ENCODE measurements around the gene MCFD2. TPM values are rescaled to one million over a fixed set of nuclear protein-coding genes. Genes with fewer than 3 reads are reported as not detected.

The MCFD2 gene
- total and polyA plus RNA-seq, 3 donors from 2014 or later, result 65.4 to 74.5 (median 67.6) TPM

DNA sequence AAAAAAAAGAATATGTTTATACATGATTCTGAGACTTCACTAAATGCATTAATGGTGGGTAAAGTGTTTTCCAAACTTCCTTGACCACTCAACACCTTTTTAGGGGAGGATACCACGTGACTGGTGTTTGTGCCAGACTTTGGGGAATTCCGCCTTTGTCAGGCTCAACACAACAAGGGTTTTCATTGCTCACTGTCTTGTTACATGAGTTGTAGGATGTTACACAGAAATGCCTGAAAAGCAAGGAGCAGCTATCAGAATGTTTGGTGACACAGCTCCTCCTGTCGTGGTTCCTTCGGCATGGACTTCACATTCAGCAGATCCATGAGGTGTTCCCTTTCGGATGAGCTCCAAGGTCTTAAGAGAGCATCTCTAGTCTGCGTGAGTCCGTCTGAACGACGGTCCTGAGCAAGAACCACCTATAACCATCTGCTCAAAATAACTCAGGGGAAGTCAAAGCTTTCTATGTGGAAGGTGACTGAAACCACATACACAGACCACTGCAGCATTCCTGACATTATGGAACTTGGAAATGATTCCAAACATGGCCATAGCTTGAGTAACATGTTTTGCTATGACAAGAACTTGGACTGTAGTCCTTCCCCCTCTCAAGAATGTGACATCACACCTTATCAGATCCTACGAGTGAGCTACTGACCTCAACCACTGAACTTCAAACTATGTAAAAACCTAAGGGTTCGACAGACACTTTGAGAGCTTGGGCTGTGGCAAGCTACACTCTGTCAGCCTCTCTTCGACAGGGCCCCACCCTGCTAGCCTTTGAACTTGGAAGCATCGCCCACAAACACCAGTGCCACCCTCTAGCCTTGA lies 57.5 kb downstream of the MCFD2 start:
- H3K36me3 ChIP-seq (ENCODE audit: low read depth, missing control alignments), result no peaks in the 10 kb centered on the region
- 87 to 89% methylated on average over 12 to 13 of the region's 13 CpGs for WGBS, 2 donors
- TF ChIP-seq POLR2A (IDR thresholded peaks at IDR 0.05), result no peak
- TF ChIP-seq, protein P1, sequence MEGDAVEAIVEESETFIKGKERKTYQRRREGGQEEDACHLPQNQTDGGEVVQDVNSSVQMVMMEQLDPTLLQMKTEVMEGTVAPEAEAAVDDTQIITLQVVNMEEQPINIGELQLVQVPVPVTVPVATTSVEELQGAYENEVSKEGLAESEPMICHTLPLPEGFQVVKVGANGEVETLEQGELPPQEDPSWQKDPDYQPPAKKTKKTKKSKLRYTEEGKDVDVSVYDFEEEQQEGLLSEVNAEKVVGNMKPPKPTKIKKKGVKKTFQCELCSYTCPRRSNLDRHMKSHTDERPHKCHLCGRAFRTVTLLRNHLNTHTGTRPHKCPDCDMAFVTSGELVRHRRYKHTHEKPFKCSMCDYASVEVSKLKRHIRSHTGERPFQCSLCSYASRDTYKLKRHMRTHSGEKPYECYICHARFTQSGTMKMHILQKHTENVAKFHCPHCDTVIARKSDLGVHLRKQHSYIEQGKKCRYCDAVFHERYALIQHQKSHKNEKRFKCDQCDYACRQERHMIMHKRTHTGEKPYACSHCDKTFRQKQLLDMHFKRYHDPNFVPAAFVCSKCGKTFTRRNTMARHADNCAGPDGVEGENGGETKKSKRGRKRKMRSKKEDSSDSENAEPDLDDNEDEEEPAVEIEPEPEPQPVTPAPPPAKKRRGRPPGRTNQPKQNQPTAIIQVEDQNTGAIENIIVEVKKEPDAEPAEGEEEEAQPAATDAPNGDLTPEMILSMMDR (IDR thresholded peaks at IDR 0.05), result no peak
- H3K27ac ChIP-seq, result no peak overlapping the region
- H3K4me3 ChIP-seq, result no peak overlapping the region
- no peaks in the 10 kb centered on the region for H3K27me3 ChIP-seq
- peaks cover 14% of the 10 kb centered on the region for H3K4me1 ChIP-seq
- DNase-seq, result no peak
- intact Hi-C loops (cut with DNase I; ENCODE audit: low total_unique reads), result no loop called here
- H3K9me3 ChIP-seq, result no peaks in the 10 kb centered on the region

DNA sequence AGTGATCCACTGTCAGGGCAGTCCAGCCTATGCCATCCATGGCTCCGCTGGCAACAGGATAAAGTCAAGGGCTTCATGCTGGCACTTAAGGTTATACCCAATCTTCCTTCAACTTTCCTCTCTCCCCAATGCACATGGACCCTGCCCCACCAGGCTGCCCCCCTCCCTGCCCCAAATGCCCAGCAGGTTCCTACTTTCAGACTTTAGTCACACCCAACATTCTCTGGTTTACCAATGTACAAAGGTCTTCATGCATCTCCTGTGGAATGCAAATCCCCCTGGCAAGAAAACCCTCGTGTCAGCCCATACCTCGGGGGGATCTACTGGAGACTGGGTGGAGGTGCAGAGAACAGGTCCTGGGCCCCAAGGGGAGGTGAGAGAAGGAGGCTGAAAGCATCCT lies 59.3 kb downstream of the MCFD2 start:
- H3K9me3 ChIP-seq, result no peaks in the 10 kb centered on the region
- intact Hi-C loops (cut with DNase I; ENCODE audit: low total_unique reads), result no loop called here
- H3K27me3 ChIP-seq, result no peaks in the 10 kb centered on the region
- no peaks in the 10 kb centered on the region for H3K36me3 ChIP-seq (ENCODE audit: low read depth, missing control alignments)
- no peak for DNase-seq
- peaks cover 9% of the 10 kb centered on the region for H3K4me1 ChIP-seq
- TF ChIP-seq POLR2A (IDR thresholded peaks at IDR 0.05), result no peak
- TF ChIP-seq, protein P1 (IDR thresholded peaks at IDR 0.05), result no peak
- no peak overlapping the region for H3K4me3 ChIP-seq
- H3K27ac ChIP-seq, result no peak overlapping the region
- 90 to 91% methylated on average over 2 to 3 of the region's 3 CpGs for WGBS, 2 donors

DNA sequence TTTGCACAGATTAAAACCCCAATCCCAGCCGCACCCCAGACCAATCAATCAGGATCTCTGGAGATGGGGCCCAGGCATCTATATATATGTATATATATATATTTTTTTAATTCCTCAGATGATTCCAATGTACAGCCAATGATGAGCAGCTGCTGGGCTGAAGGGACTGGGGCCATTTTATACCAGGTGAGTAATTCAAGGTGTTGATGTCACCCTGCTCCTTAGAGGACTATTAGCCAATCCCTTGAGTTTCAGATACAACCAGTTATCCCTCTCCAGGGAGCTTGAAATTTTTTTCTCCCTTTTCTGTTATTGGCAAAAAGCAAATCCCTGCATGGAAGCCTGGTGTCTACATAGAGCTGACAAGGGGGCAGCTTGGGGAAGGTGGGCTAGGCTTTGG lies 59.8 kb downstream of the MCFD2 start:
- Histone ChIP-seq H3K27me3 (no peaks in the 10 kb centered on the region), H3K36me3 (ENCODE audit: low read depth, missing control alignments) (no peaks in the 10 kb centered on the region), H3K9me3 (no peaks in the 10 kb centered on the region), H3K4me3 (no peak overlapping the region), H3K27ac (peak overlapping the region in 1 of 2 donors; percentile 76), H3K4me1 (peaks cover 10% of the 10 kb centered on the region)
- TF ChIP-seq, protein P1 (IDR thresholded peaks at IDR 0.05), result no peak
- TF ChIP-seq POLR2A (IDR thresholded peaks at IDR 0.05), result no peak
- 89 to 100% methylated on average over 1 of the region's 1 CpG for WGBS, 2 donors
- intact Hi-C loops (cut with DNase I; ENCODE audit: low total_unique reads), result no loop called here
- no peak for DNase-seq

DNA sequence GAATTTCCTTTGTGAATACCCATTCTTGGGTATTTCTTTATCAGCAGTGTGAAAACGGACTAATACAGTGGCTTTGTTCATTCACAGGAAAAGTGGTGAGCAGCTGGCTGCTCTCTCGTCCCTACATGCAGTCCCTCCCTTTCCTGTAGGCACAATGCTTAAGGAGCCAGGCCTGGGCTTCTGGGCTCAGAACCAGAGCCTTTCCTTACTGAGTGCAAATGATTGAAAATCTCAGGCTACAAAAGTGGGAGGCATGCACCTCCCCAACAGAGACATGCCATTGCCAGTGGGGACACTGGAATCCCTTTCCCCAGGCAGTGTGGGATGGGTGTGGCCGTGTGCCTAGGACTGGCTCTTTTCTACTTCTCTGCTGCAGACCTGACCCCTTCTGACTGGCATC lies 61.3 kb downstream of the MCFD2 start:
- Histone ChIP-seq H3K4me3 (no peak overlapping the region), H3K27me3 (no peaks in the 10 kb centered on the region), H3K9me3 (no peaks in the 10 kb centered on the region), H3K4me1 (peaks cover 25% of the 10 kb centered on the region), H3K36me3 (ENCODE audit: low read depth, missing control alignments) (no peaks in the 10 kb centered on the region), H3K27ac (peak overlapping the region in 1 of 2 donors; percentile 53)
- intact Hi-C loops (cut with DNase I; ENCODE audit: low total_unique reads), result no loop called here
- WGBS, 2 donors, result 52 to 61% methylated on average over 3 of the region's 3 CpGs
- no peak for TF ChIP-seq POLR2A (IDR thresholded peaks at IDR 0.05)
- TF ChIP-seq, protein P1 (IDR thresholded peaks at IDR 0.05), result no peak
- no peak for DNase-seq

DNA sequence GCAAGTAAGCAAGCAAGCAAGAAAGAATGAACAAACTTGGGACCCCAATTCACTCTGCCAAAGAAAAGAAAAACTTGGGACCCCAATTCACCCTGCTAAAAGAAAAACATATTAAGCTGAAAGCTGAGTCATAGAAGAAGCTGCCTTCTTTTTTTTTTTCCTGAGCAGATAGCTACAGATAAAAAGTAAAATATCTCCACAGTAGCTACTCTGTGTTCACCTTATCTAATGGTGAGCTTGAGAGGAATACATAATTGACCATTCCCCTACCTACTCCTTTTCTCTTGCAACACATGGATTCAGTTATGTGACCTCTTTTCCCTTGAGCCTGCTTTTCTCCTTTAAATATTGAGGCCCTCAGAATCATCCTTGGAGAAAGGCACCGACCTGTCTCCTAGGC lies 63.0 kb downstream of the MCFD2 start:
- no peak for DNase-seq
- H3K27ac ChIP-seq, result no peak overlapping the region
- peaks cover 42% of the 10 kb centered on the region for H3K4me1 ChIP-seq
- H3K4me3 ChIP-seq, result no peak overlapping the region
- intact Hi-C loops (cut with DNase I; ENCODE audit: low total_unique reads), result no loop called here
- H3K27me3 ChIP-seq, result no peaks in the 10 kb centered on the region
- WGBS, 2 donors, result 60 to 74% methylated on average over 1 of the region's 1 CpG
- H3K9me3 ChIP-seq, result no peaks in the 10 kb centered on the region
- no peak for TF ChIP-seq POLR2A (IDR thresholded peaks at IDR 0.05)
- TF ChIP-seq, protein P1 (IDR thresholded peaks at IDR 0.05), result no peak
- no peaks in the 10 kb centered on the region for H3K36me3 ChIP-seq (ENCODE audit: low read depth, missing control alignments)

Data from testis (tissue), 3 donors.